ENCODE measurements around the gene ZSCAN25.

- TF ChIP-seq POLR2A (IDR thresholded peaks at IDR 0.05): no peak
- TF ChIP-seq CTCF (IDR thresholded peaks at IDR 0.05): no peak
Observed at GRCh38 chr7:99597762-99598501, 18.8 kb upstream of the ZSCAN25 start, which contains the start of gene TMEM225B.
